ENCODE data around the gene ABCF2. TPM values are rescaled to one million over a fixed set of nuclear protein-coding genes. Genes with fewer than 3 reads are reported as not detected.

The ABCF2 gene
- polyA plus RNA-seq, 1 donor (not counting 4 experiments of a cell fraction or from before 2014, with no cell fraction given) = 33.3 TPM

DNA sequence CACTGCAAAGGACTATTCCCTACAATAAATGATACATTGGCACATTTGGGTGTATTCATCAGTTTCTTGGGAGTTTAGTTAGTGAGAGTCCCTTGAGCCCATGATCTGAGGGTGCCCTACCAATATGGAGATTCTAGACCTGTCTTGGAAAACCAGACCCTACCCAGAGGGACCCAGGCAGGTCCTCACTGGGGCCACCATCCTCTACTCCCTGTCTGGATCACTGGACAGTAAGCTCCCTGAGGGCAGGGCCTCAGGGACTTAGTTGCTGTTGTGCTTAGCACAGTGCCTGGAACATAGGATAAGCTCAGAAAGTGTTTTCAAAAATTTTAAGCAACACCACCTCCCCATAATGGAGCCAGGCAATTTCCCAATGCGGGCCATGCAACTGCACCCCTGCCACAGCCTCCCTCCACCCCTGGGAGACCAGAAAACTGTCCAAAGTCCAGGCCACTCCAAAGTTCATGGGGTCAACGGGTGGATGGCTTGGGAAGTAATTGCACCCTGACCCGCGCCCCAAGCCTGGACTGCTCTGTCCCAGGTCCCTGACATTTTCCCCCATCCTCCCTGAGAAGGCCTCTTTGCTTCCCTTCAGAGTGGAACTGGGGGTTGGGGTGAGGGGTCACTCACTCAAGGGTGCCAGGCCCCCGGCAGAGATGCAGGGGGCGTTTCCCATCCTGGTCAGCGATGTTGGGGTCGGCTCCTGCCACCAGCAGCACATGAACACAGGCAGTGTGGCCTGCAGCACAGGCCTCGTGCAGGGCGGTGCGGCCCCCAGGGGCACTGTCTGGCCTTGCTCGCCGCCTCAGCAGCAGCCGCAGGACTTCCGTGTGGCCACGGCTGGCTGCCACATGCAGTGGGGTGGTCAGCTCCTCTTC, 41.0 kb downstream of the ABCF2 start:
- no peaks in the 10 kb centered on the region for H3K36me3 ChIP-seq (ENCODE audit: control insufficient read depth in 2 of 2, extremely low read depth in 1 of 2, insufficient read depth in 2 of 2, low read length in 2 of 2)
- no peak overlapping the region for H3K4me2 ChIP-seq (ENCODE audit: control insufficient read depth, extremely low read depth, insufficient read depth, low read depth, low read length)
- peaks cover 21% of the 10 kb centered on the region for H3K27me3 ChIP-seq (ENCODE audit: control insufficient read depth, extremely low read depth, insufficient read depth, low read length)
- FAIRE-seq = no peak
- no peaks in the 10 kb centered on the region for H3K9me3 ChIP-seq (ENCODE audit: control insufficient read depth, low read depth, low read length)
- no peak for DNase-seq (ENCODE audit: low read depth, low spot score)
- no peak overlapping the region for H3K4me3 ChIP-seq (ENCODE audit: control insufficient read depth in 2 of 3, extremely low read depth in 1 of 3, insufficient read depth in 2 of 3, low read depth in 1 of 3, low read length in 3 of 3)
- no peak overlapping the region for H2AFZ ChIP-seq (ENCODE audit: control insufficient read depth, low read length)
- H3K9me1 ChIP-seq (ENCODE audit: control insufficient read depth, extremely low read depth, insufficient read depth, low read length) = no peaks in the 10 kb centered on the region
- dilution Hi-C loops (cut with MboI; ENCODE audit: extremely low pct_ligation_motif_present, low sequenced_read_pairs) = no loop called here
- H3K27ac ChIP-seq (ENCODE audit: control insufficient read depth, insufficient read depth, low read length) = no peak overlapping the region
- H3K79me2 ChIP-seq (ENCODE audit: control insufficient read depth, insufficient read depth, low read length) = no peaks in the 10 kb centered on the region
- H3K9ac ChIP-seq (ENCODE audit: control insufficient read depth, extremely low read depth, insufficient read depth, low read length) = no peak overlapping the region
- TF ChIP-seq, protein P1, sequence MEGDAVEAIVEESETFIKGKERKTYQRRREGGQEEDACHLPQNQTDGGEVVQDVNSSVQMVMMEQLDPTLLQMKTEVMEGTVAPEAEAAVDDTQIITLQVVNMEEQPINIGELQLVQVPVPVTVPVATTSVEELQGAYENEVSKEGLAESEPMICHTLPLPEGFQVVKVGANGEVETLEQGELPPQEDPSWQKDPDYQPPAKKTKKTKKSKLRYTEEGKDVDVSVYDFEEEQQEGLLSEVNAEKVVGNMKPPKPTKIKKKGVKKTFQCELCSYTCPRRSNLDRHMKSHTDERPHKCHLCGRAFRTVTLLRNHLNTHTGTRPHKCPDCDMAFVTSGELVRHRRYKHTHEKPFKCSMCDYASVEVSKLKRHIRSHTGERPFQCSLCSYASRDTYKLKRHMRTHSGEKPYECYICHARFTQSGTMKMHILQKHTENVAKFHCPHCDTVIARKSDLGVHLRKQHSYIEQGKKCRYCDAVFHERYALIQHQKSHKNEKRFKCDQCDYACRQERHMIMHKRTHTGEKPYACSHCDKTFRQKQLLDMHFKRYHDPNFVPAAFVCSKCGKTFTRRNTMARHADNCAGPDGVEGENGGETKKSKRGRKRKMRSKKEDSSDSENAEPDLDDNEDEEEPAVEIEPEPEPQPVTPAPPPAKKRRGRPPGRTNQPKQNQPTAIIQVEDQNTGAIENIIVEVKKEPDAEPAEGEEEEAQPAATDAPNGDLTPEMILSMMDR (optimal IDR thresholded peaks at IDR 0.05 in 1 of 3, IDR thresholded peaks at IDR 0.05 in 1 of 3, conservative IDR thresholded peaks at IDR 0.05 in 1 of 3; ENCODE audit: extremely low read depth in 1 of 3, insufficient read depth in 2 of 3, low read length in 3 of 3) = no peak
- no peak for TF ChIP-seq EZH2 (IDR thresholded peaks at IDR 0.05; ENCODE audit: low read length)
- H4K20me1 ChIP-seq (ENCODE audit: control insufficient read depth, extremely low read depth, insufficient read depth, low read length) = no peaks in the 10 kb centered on the region
- no peaks in the 10 kb centered on the region for H3K4me1 ChIP-seq (ENCODE audit: control insufficient read depth, extremely low read depth, insufficient read depth, low read length)

DNA sequence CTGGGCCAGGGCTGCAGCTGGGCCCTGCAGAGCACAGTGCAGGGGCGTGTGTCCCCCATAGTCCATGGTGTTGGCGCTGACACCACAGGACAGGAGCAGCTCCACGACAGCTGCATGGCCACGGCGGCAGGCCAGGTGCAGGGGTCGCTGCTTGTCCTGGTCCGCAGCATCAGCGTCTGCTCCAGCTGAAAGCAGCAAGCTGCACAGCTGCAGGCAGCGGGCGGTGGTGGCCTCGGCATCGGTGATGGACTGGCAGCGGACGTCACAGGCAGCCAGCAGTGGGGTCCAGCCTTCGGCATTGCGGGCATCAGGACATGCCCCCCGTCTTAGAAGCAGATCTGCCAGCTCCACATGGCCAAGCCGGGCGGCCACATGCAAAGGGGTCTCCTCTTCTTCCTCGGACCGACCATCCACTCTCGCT, 46.0 kb downstream of the ABCF2 start:
- no peak for FAIRE-seq
- no peaks in the 10 kb centered on the region for H3K9me1 ChIP-seq (ENCODE audit: control insufficient read depth, extremely low read depth, insufficient read depth, low read length)
- H3K27me3 ChIP-seq (ENCODE audit: control insufficient read depth, extremely low read depth, insufficient read depth, low read length) = peaks cover 8% of the 10 kb centered on the region

More for the DNA sequence above, 46.0 kb downstream of the ABCF2 start:
- H3K36me3 ChIP-seq (ENCODE audit: control insufficient read depth in 2 of 2, extremely low read depth in 1 of 2, insufficient read depth in 2 of 2, low read length in 2 of 2) = no peaks in the 10 kb centered on the region
- no peak overlapping the region for H3K9ac ChIP-seq (ENCODE audit: control insufficient read depth, extremely low read depth, insufficient read depth, low read length)
- no peaks in the 10 kb centered on the region for H3K4me1 ChIP-seq (ENCODE audit: control insufficient read depth, extremely low read depth, insufficient read depth, low read length)
- H3K9me3 ChIP-seq (ENCODE audit: control insufficient read depth, low read depth, low read length) = no peaks in the 10 kb centered on the region
- H3K4me3 ChIP-seq (ENCODE audit: control insufficient read depth in 2 of 3, extremely low read depth in 1 of 3, insufficient read depth in 2 of 3, low read depth in 1 of 3, low read length in 3 of 3) = no peak overlapping the region
- no peak overlapping the region for H2AFZ ChIP-seq (ENCODE audit: control insufficient read depth, low read length)
- no peak overlapping the region for H3K27ac ChIP-seq (ENCODE audit: control insufficient read depth, insufficient read depth, low read length)
- dilution Hi-C loops (cut with MboI; ENCODE audit: extremely low pct_ligation_motif_present, low sequenced_read_pairs) = no loop called here
- TF ChIP-seq, protein P1 (optimal IDR thresholded peaks at IDR 0.05 in 1 of 3, IDR thresholded peaks at IDR 0.05 in 1 of 3, conservative IDR thresholded peaks at IDR 0.05 in 1 of 3; ENCODE audit: extremely low read depth in 1 of 3, insufficient read depth in 2 of 3, low read length in 3 of 3) = no peak
- no peak for TF ChIP-seq EZH2 (IDR thresholded peaks at IDR 0.05; ENCODE audit: low read length)
- DNase-seq (ENCODE audit: low read depth, low spot score) = no peak
- no peaks in the 10 kb centered on the region for H4K20me1 ChIP-seq (ENCODE audit: control insufficient read depth, extremely low read depth, insufficient read depth, low read length)
- no peak overlapping the region for H3K4me2 ChIP-seq (ENCODE audit: control insufficient read depth, extremely low read depth, insufficient read depth, low read depth, low read length)
- no peaks in the 10 kb centered on the region for H3K79me2 ChIP-seq (ENCODE audit: control insufficient read depth, insufficient read depth, low read length)

Data from keratinocyte (primary cell).